GM21529 (cell line): Measurements from ENCODE around the gene RGS2.

Experiments used
- ATAC-seq: cut with Tn5 transposase; IDR thresholded peaks from one replicate; pipeline ENCODE4 v1.9.1; 2021; ENCODE audit not compliant: unreplicated experiment

RGS2 gene, protein sequence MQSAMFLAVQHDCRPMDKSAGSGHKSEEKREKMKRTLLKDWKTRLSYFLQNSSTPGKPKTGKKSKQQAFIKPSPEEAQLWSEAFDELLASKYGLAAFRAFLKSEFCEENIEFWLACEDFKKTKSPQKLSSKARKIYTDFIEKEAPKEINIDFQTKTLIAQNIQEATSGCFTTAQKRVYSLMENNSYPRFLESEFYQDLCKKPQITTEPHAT

DNA sequence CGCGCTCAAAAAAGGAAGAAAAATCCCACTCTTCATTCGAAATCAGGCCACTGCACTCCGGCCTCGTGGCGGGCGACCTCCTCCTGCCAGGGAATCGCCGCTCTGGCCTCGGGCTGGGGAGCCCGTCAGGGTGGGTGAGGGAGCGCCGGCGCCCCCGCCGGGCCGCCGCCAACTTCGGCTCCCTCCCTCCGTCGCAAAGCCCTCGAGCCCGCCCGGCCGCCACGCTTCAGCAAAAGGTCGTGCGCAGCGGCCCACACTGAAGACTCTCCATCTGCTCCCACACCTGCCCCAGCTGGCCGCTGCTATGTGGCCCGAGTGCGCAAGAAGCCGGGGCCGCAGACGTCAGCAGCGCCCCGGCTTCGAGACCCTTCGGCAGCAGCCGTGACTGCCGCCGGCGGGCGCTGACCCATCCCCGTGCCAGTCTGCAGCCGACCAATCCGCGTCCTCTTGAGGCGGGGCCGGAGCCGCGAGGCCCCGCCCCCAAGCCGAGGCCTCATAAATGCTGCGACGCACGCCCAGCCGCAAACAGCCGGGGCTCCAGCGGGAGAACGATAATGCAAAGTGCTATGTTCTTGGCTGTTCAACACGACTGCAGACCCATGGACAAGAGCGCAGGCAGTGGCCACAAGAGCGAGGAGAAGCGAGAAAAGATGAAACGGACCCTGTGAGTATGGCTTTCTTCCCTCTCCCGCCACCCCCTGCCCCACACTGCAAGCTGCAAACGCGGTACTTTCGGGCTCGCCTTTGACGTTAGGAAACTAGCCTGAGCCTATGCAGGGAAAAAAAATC, at the start of gene RGS2:
RGS2 (plus strand) TSS at position 522 of the 789 bp plus-strand sequence; CDS start at position 555, 33 bp downstream.
- ATAC-seq = peak; percentile 83

DNA sequence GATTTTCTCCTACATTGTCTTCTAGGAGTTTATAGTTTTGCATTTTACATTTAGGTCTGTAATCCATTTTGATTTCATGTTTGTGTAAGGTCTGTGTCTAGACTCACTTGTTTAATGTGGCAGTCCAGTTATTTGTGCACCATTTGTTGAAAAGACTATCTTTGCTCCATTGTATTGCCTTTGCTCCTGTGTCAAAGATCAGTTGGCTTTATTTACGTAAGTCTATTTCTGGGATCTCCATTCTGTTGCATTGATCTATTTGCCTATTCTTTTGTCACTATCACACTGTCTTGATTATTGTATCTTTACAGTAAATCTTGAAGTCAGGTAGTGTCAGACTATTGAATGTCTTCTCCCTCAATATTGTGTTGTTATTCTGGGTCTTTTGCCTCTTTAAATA, 49.7 kb upstream of the RGS2 start:
- ATAC-seq = no peak

DNA sequence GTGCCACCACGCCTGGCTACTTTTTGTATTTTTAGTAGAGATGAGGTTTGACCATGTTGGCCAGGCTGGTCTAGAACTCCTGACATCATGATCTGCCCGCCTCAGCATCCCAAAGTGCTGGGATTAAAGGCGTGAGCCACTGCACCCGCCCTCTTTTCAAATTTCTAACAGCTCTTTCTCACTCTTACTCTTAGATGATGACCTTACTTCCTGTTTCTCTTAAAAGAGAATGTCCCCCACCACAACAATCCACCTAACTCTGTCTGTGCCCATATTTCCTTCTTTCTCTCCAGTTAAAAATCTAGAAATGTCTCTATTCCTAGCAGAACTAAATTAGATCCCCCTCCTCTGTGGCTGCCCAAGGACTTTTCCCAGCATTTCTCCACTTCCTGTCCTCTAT, 46.6 kb upstream of the RGS2 start:
- ATAC-seq = no peak

DNA sequence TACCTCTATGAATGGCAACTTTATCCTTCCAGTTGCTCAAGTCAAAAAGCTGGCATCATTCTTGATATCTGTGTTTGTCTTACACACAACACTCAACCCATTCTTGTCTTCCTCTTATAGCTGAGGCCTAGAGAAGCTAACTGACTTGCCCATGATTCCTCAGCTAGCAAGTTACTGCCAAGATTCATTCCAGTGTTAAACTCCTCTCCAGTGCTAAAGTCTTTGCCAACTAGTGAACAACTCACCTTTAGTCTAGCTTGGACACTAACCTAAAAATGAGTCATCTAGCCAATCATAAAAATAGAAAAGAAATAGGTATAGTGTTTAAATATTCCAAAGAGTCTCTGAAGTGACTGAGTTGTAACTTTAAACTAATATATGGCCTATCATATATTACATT, 45.6 kb upstream of the RGS2 start:
- no peak for ATAC-seq

DNA sequence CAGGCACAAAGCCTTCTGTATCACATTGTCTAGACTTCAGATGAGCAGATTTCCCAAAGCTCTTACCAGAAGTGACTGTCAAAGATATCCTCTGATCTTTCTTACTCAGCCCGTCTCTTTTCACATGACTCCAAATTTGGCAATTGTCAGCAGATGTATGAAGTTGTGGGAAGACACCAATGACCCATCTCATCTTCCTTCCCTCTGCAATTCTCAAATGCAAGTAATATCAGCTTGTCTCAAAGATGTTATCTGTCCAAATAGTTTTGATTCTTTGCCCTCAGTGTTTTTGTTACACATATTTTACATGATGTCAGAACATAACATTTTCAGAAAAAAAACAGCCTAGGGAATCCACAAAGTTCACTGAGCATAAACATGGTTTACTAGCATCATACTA, 45.1 kb upstream of the RGS2 start:
- ATAC-seq = no peak

DNA sequence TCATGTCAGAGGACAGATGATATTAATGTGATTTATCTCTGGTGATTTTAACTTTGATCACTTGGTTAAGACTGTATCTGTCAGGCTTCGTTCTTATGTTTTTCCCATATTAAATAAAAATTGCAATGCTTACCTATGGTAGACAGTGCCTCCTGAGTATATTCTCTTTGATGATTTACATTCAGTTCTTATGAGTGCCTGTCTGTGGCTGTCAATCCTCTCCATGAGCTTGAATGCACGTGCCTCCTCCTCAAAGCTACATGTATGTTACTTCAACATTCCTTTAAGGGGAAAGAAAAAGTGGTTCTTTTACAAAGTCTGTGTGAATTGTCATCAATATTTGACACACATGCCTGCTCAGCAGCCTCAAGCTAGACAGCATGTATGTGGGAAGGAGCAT, 44.2 kb upstream of the RGS2 start:
- no peak for ATAC-seq

DNA sequence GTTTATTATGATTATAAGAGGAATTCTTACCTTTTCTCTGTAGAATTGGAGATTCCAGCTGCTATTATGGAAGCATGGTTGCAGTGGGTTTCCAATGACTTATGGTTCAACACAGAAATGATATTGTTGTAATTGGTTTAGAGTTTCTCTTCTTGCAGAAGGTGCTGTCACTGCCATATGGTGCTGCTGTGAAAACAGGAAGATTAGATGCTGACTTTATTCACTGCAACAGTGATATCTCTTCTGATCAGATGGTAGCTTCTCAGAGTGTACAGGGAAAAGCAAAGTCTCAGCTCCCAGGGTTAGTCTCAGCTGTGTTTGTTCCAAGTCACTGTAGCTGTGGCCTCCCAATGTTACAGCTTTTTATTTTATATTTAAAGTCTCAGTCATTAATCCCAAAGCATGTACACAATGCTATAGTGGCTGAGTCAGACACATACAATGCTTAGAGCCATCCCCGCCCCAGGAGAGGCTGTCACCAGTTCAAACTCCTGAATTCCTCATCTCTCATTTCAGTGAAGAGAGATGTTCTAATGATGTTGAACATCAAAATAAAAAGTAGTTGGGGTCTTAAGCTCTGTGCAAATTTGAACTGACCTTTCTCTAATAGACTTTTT, 42.7 kb upstream of the RGS2 start:
- no peak for ATAC-seq

DNA sequence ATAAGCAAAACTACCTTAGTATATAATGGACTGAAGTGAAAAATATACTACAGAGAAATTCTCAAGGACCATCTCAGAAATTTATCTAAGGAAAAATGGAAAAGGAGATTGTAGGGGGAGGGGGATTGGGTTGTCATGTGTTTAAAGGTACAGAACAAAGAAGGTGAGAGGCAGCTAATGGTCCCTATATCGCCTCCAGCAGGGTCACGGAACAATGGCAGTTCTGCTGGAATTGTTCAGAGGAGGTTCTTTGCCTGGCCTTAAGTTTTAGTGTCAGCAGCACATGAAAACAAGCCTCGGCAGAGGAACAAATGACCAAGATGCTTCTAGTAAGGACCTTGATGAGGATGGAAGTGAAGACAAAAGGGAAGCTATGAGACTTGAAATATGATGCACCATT, 42.0 kb upstream of the RGS2 start:
- no peak for ATAC-seq

DNA sequence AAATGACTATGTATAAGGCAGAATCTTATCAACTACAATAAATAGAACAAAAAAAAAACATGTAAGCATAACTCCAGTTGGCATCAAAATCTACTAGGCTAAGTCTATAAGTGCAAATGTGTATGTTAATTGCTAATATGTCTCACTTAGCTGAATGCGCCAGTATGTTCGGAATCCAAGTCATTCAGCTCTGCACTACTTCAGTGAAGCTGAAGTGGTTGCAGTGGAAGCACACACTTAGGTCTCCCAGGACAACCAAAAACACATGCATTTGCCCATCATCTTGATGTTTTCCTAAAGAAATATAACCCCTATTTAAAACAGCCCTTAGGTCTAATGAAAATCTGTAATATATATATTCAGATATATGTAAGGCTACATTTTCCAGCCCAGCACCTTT, 41.0 kb upstream of the RGS2 start:
- ATAC-seq = no peak

DNA sequence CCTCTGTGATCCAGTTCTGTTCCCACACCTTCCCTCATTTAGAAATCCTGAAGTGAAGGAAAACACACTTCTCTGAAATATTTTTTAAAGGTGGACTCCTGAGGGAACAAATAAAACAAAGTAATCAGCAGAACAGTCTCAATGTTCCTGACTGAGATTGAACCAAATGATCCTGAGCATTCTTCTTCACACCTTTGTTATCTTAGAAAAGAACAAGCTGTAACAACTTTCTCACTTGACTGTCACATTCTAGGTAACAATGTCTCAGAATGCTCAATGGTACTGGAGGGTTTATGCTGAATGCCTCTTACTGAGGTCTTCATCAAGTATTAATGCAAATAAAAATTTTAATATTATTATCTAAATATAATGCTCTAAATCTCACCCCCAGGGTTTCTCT, 40.4 kb upstream of the RGS2 start:
- no peak for ATAC-seq

DNA sequence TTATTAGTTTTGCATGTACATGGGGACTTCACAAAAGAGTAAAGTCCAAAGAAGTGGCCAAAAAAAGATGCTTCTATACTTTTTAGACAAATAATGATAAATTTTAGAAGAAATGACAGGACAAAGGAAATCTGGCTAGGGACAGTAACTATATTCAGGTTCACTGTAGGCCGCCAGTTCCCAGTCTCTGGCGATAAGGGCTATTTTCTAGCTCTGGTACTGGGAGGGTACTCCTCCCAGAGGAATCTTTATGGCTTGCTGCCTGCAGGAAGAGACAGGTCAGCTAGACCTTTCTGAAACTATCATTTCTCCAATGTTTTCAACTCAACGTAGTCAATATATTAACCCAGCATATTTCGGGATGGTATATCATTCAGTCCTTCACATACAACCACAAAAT, 37.5 kb upstream of the RGS2 start:
- ATAC-seq = no peak

DNA sequence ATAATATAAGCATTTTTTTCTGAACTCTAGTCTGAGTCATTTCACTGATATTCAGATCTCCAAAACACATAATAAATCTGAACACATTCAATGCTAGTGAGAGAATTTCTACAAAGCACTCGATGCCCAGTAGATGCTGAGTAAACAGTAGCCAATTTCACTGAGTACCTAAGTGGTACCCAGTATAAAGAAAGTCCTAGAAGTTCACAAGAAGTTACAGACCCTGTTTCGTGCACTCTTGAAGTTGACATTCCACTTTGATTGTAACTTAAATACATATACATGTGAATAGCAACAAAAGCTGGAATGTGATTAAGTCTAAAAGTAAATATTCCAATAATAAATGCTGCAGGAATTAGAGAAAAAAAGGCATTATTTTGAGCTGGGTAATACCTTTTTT, 33.2 kb upstream of the RGS2 start:
- ATAC-seq = no peak

DNA sequence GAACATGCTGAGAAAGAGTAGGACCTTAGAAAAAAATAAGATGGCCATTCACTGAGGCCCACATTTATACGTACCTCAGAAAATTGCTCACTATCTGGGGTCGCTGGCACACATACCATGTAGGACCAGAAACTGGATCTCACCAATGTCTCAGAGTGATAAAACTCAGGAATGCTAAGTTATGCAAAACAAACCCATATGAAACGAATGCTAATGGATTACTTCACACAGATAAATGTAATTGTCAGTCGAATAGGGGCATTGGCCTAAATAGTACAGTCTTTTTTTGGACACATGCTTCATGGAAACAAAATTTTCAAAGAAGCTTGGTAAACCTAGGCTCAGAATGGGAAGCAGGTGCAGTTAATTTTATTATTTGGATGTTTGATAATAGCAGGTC, 32.6 kb upstream of the RGS2 start:
- ATAC-seq = no peak

DNA sequence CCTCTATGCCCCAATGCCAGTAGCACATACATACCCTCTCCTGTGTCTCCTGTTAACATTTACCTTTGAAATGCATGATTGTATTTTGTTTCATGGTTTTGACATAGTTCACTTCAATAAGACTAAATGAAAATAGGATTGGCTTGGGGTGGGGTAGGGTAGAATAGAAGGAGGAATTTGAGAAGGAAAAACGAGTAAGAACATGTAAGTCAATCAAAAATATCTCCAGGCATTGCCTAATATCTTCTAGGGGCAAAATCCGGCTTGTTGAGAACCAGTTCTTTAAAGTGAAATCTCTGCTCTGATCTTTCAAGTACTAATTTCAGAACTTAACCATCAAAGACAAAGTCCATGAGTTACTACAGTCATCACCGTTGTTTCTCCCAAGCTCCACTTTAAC, 31.8 kb upstream of the RGS2 start:
- no peak for ATAC-seq

DNA sequence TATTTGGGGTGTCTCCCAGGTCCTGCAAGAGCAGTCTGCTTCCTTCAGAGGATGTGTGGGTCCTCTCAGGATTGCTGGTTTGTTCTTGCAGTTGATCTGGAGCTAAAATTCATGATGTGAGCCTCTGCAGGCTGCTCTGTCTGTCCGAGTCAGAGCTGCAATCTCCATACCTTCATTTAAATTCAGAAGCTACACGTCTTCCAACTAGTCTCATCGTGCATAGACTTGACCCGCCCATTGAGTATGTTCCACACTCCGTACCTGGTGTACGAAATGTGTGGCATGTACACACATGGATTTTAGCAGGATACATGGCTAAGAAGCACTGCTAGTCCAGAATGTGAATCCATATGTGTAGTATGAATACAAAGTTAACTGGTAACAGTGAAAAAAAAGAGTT, 25.0 kb upstream of the RGS2 start:
- ATAC-seq = no peak

DNA sequence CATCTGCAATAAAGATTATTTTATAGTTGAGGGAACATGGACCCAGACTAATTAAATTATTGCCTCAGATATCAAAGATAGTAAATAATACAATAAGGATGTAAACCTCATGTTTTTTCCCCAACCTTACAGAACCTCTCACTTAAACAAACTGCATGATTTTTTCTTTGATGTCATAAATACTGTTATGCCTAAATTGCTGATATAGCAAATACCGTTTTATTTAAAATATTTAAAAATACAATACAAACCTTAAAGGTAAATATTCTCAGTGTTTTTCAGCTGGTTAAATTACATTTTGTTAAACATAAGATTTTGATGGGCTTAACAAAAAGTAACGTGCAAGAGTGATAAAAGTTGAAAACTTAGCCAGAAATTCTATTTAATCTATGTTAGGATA, 24.4 kb upstream of the RGS2 start:
- ATAC-seq = no peak

DNA sequence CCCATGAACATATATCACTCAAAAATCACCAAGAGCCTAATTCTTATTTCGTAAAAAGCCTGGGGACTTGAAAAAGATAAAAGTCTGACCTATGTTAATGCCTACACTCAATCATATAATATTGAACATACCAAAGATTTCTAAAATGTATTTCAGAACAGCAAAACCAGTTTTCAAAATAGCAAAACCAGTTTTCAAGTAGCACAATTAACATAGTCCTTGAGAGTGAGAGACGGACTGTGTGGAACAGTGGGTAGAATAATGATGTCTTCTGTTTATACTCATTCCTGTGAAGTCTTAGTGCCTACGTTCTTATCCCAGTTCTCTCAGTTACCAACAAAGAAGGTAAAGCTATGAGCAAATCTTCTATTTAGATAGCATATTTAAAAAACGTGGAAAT, 22.3 kb upstream of the RGS2 start:
- no peak for ATAC-seq

DNA sequence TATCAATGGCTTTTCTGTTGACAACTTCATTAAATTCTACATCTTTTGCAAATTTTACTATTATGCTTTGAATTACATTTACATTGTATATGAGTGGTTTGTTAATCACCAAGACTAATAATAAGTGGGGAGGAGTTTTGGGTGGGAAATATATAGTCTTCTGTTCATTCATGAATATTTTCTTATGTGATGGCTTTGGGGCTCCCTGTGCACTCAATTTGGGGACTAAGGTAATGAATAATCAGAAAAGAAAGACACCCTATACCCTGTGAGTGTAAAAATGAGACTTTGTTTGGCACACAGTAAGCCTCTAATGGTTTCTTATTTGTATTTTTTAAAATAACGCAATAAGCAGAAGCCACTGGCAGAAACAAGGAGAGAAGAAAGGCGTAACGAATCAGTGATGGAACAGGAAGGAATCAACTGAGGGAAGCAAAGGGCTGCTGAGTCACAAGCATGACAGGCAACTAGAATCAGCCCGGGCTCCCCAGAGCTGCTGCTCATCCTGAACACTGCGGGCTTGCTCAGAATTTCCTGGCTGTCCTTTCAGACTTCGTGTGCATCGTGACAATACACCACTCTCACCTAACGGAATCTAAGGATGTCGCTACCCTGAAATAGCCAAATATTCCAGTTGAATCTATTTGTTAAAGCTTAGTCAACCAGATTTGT, 20.8 kb upstream of the RGS2 start:
- no peak for ATAC-seq

DNA sequence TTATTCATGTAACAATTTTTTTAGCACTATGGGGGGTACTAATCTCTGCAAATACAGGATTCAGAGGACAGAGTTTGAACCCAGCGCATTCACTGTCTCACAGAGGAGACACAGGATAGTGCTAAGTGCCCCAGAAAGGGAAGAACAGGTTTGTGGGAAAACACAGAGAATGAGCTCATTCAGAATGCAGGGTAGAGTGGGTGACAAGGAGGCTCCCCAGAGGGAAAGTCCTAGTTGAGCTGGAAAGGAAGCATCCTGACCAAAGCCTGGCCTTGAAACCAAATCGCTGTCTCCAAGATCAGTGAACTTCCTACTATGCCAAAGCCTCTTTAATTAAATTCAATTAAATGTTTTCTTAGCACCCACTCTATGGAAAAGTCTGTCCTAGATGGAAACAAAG, 19.0 kb upstream of the RGS2 start:
- ATAC-seq = no peak

DNA sequence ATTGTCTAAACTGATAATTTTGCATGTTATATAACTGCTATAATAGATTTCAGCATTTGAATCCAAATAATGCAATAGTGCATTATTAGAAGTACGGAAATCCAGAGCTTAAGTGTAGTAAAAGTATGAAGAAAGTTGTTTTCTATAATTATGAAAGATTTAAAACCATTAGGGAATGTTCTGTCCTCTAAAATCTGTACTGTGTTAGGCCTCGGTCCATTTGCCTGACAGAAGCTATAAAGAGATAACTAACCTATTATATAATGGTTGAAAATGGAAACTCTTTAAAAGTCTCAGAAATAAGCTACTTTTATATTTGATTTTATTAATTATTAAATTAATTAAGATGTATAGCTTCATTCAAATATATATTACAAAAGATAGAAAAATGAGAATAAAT, 16.2 kb upstream of the RGS2 start:
- ATAC-seq = no peak

DNA sequence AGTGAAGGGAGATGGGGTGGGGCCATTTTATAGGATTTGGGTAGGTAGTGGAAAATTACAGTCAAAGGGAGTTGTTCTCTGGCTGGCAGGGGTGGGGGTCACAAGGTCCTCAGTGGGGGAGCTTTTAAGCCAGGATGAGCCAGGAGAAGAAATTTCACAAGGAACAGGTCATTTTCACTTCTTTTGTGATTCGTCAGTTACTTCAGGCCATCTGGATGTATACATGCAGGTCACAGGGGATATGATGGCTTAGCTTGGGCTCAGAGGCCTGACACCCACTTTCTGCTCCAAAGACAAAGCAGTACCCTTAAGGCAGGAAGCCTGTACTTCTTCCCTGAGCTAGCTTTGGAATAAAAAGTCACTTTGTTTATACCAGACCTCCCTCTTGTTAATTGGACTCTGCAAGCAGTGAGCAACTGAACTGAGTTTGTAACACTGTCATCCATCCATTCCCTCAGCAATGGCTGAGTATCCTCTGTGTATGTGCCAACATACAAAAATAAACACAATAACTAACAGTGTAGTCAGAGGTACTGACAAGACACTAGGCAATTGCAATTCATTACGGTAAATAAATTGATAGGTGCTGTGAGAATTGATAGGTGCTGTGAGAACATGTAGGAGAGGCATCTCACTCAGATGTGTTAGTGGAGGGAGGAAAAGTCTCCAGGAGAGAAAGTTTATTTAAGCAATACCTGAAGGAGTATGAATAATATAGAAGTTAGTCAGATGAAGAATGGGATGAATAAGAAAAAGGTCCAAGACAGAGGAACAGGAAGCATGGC, 14.7 kb upstream of the RGS2 start:
- no peak for ATAC-seq
